ENCODE results near the gene TEX14. TPM values are rescaled to one million over a fixed set of nuclear protein-coding genes. Genes with fewer than 3 reads are reported as not detected.
A peak's percentile ranks its signal among the peaks of the same experiment; 100 is the strongest.
"Not testable (repeated sequence)": the region's sequence is repeated elsewhere in the genome, so short reads cannot be mapped to it uniquely, and the experiment has no call there.

Gene TEX14
- total RNA-seq, 3 donors from 2014 or later = 0.16 to 0.33 (median 0.29) TPM

- H3K9me3 ChIP-seq = no peaks in the 10 kb centered on the region
- intact Hi-C loops (cut with DNase I; ENCODE audit: low total_unique reads) = no loop called here
- no peak overlapping the region for H3K4me3 ChIP-seq
- H3K4me1 ChIP-seq = no peaks in the 10 kb centered on the region
- no peaks in the 10 kb centered on the region for H3K36me3 ChIP-seq
- H3K27me3 ChIP-seq = no peaks in the 10 kb centered on the region
- TF ChIP-seq POLR2AphosphoS5 (IDR thresholded peaks at IDR 0.05) (no peak), CTCF (IDR thresholded peaks at IDR 0.05) (no peak), POLR2A (IDR thresholded peaks at IDR 0.05) (no peak)
- H3K27ac ChIP-seq = no peak overlapping the region
- no peak for DNase-seq (ENCODE audit: low spot score in 2 of 2)
Observed at GRCh38 chr17:58688521-58688920, 3.3 kb downstream of the TEX14 start.

GRCh38 chr17:58686980-58687379, 4.9 kb downstream of the TEX14 start:
- Histone ChIP-seq H3K4me1 (no peaks in the 10 kb centered on the region), H3K9me3 (no peaks in the 10 kb centered on the region), H3K36me3 (no peaks in the 10 kb centered on the region), H3K27ac (no peak overlapping the region), H3K4me3 (no peak overlapping the region), H3K27me3 (no peaks in the 10 kb centered on the region)
- intact Hi-C loops (cut with DNase I; ENCODE audit: low total_unique reads) = no loop called here
- DNase-seq (ENCODE audit: low spot score in 2 of 2) = no peak
- TF ChIP-seq CTCF (IDR thresholded peaks at IDR 0.05) (no peak), POLR2A (IDR thresholded peaks at IDR 0.05) (no peak), POLR2AphosphoS5 (IDR thresholded peaks at IDR 0.05) (no peak)

GRCh38 chr17:58684462-58684861, 7.4 kb downstream of the TEX14 start:
- H3K4me3 ChIP-seq; H3K27me3 ChIP-seq; DNase-seq (ENCODE audit: low spot score in 2 of 2); intact Hi-C loops (cut with DNase I; ENCODE audit: low total_unique reads); H3K27ac ChIP-seq; H3K9me3 ChIP-seq; H3K36me3 ChIP-seq; H3K4me1 ChIP-seq: not testable (repeated sequence)

GRCh38 chr17:58684003-58684402, 7.8 kb downstream of the TEX14 start:
- H3K27ac ChIP-seq = no peak overlapping the region
- no peaks in the 10 kb centered on the region for H3K36me3 ChIP-seq
- no peaks in the 10 kb centered on the region for H3K9me3 ChIP-seq
- H3K4me1 ChIP-seq = no peaks in the 10 kb centered on the region
- TF ChIP-seq POLR2AphosphoS5 (IDR thresholded peaks at IDR 0.05) (no peak), POLR2A (IDR thresholded peaks at IDR 0.05) (no peak), CTCF (IDR thresholded peaks at IDR 0.05) (no peak)
- no peak for DNase-seq (ENCODE audit: low spot score in 2 of 2)
- no peak overlapping the region for H3K4me3 ChIP-seq
- no peaks in the 10 kb centered on the region for H3K27me3 ChIP-seq
- intact Hi-C loops (cut with DNase I; ENCODE audit: low total_unique reads) = no loop called here

GRCh38 chr17:58680038-58680369, 11.8 kb downstream of the TEX14 start:
- no peaks in the 10 kb centered on the region for H3K36me3 ChIP-seq
- TF ChIP-seq CTCF (IDR thresholded peaks at IDR 0.05) (no peak), POLR2A (IDR thresholded peaks at IDR 0.05) (no peak), POLR2AphosphoS5 (IDR thresholded peaks at IDR 0.05) (no peak)
- H3K4me3 ChIP-seq = no peak overlapping the region
- H3K4me1 ChIP-seq = no peaks in the 10 kb centered on the region
- peak overlapping the region in 1 of 2 donors; percentile 12 for H3K27ac ChIP-seq
- intact Hi-C loops (cut with DNase I; ENCODE audit: low total_unique reads) = no loop called here
- no peaks in the 10 kb centered on the region for H3K27me3 ChIP-seq
- no peaks in the 10 kb centered on the region for H3K9me3 ChIP-seq
- DNase-seq (ENCODE audit: low spot score in 2 of 2) = no peak

All from breast epithelium (tissue), 4 donors.